ENCODE data around the gene LZTR1.
A peak's percentile ranks its signal among the peaks of the same experiment; 100 is the strongest.

The LZTR1 gene

GRCh38 chr22:21042978-21043859 lies 61.1 kb downstream of the LZTR1 start:
- no peak overlapping the region for H3K4me3 ChIP-seq (ENCODE audit: low read depth, low read length)
- DNase-seq: no peak
- peaks cover 7% of the 10 kb centered on the region for H3K4me1 ChIP-seq
- H3K27me3 ChIP-seq: no peaks in the 10 kb centered on the region
- no peak for TF ChIP-seq CTCF (IDR thresholded peaks at IDR 0.05; ENCODE audit: low read depth, low read length)
- no peaks in the 10 kb centered on the region for H3K9me3 ChIP-seq
- no peaks in the 10 kb centered on the region for H3K36me3 ChIP-seq

GRCh38 chr22:21043860-21044535 lies 61.9 kb downstream of the LZTR1 start:
- Histone ChIP-seq H3K4me1 (peaks cover 7% of the 10 kb centered on the region), H3K27me3 (no peaks in the 10 kb centered on the region), H3K36me3 (no peaks in the 10 kb centered on the region), H3K4me3 (ENCODE audit: low read depth, low read length) (peak overlapping the region; percentile 60), H3K9me3 (no peaks in the 10 kb centered on the region)
- TF ChIP-seq CTCF (IDR thresholded peaks at IDR 0.05; ENCODE audit: low read depth, low read length): no peak
- DNase-seq: no peak

- Histone ChIP-seq H3K27me3 (no peaks in the 10 kb centered on the region), H3K4me1 (peaks cover 7% of the 10 kb centered on the region), H3K4me3 (ENCODE audit: low read depth, low read length) (peak overlapping the region; percentile 60), H3K9me3 (no peaks in the 10 kb centered on the region), H3K36me3 (no peaks in the 10 kb centered on the region)
- no peak for TF ChIP-seq CTCF (IDR thresholded peaks at IDR 0.05; ENCODE audit: low read depth, low read length)
- peak; percentile 89 for DNase-seq
Measured at GRCh38 chr22:21044931-21045584, 63.0 kb downstream of the LZTR1 start.

- Histone ChIP-seq H3K36me3 (no peaks in the 10 kb centered on the region), H3K9me3 (no peaks in the 10 kb centered on the region), H3K4me3 (ENCODE audit: low read depth, low read length) (peak within 1 kb of the TSS; percentile 60), H3K27me3 (no peaks in the 10 kb centered on the region), H3K4me1 (peaks cover 7% of the 10 kb centered on the region)
- TF ChIP-seq CTCF (IDR thresholded peaks at IDR 0.05; ENCODE audit: low read depth, low read length): no peak
- peak; percentile 97 for DNase-seq
Measured at GRCh38 chr22:21045585-21046294, 63.6 kb downstream of the LZTR1 start, which contains the start of gene LRRC74B. Gene LRRC74B, plus strand, starts transcription at chr22:21045946. Its CDS starts 41 bp downstream, at chr22:21045987.

GRCh38 chr22:21047035-21047661 lies 65.1 kb downstream of the LZTR1 start:
- Histone ChIP-seq H3K4me1 (peaks cover 7% of the 10 kb centered on the region), H3K27me3 (no peaks in the 10 kb centered on the region), H3K36me3 (no peaks in the 10 kb centered on the region), H3K4me3 (ENCODE audit: low read depth, low read length) (no peak overlapping the region), H3K9me3 (no peaks in the 10 kb centered on the region)
- TF ChIP-seq CTCF (IDR thresholded peaks at IDR 0.05; ENCODE audit: low read depth, low read length): no peak
- no peak for DNase-seq
